WTC11 (cell line): Measurements from ENCODE around the gene PNMA8A.

Experiments used
- AFF4 ChIP-seq: sonication (generic); formaldehyde crosslinking; IDR thresholded peaks from 2 replicates; pipeline ENCODE4 v1.8.1; 2023; ENCODE audit warnings: mild to moderate bottlenecking, missing genetic modification reagents, borderline replicate concordance
- AR ChIP-seq: fragments of 250-450 bp; sonication (Bioruptor Pico); IDR thresholded peaks from 2 replicates; pipeline ENCODE4 v1.9.0; 2021; ENCODE audit warnings: mild to moderate bottlenecking
- CTCF ChIP-seq: fragments of 200-600 bp; IDR thresholded peaks from 2 replicates; pipeline ENCODE4 v1.8.0; 2022; ENCODE audit warnings: antibody characterized with exemption
- IRF1 ChIP-seq: sonication (generic); formaldehyde crosslinking; IDR thresholded peaks from 2 replicates; pipeline ENCODE4 v1.8.0; 2023; ENCODE audit warnings: missing genetic modification reagents
- KAT7 ChIP-seq: sonication (generic); formaldehyde crosslinking; IDR thresholded peaks from 2 replicates; pipeline ENCODE4 v1.8.1; 2023; ENCODE audit warnings: missing genetic modification reagents, mild to moderate bottlenecking, borderline replicate concordance
- MAX ChIP-seq: sonication (generic); formaldehyde crosslinking; IDR thresholded peaks from 2 replicates; pipeline ENCODE4 v1.8.0; 2022; ENCODE audit warnings: mild to moderate bottlenecking, missing genetic modification reagents
- NFYB ChIP-seq: sonication (generic); formaldehyde crosslinking; conservative IDR thresholded peaks from 2 replicates; pipeline ENCODE4 v1.8.0; 2022; ENCODE audit warnings: low read depth, missing genetic modification reagents
- SP1 ChIP-seq: sonication (generic); formaldehyde crosslinking; conservative IDR thresholded peaks from 2 replicates; pipeline ENCODE4 v1.8.1; 2022; ENCODE audit warnings: missing genetic modification reagents
- TEAD4 ChIP-seq: sonication (generic); formaldehyde crosslinking; IDR thresholded peaks from 2 replicates; pipeline ENCODE4 v1.8.0; 2022; ENCODE audit warnings: mild to moderate bottlenecking, missing genetic modification reagents
- ZNF512 ChIP-seq: sonication (generic); formaldehyde crosslinking; IDR thresholded peaks from 2 replicates; pipeline ENCODE4 v1.8.1; 2022; ENCODE audit warnings: missing genetic modification reagents, borderline replicate concordance

- no peak for TF ChIP-seq ZNF512 (CRISPR knock-in tag)
- TF ChIP-seq SP1 (CRISPR knock-in tag) = no peak
- no peak for TF ChIP-seq CTCF
- no peak for TF ChIP-seq KAT7 (CRISPR knock-in tag)
- no peak for TF ChIP-seq TEAD4
- TF ChIP-seq AFF4 (CRISPR knock-in tag) = no peak
- no peak for TF ChIP-seq NFYB (CRISPR knock-in tag)
- TF ChIP-seq AR (CRISPR knock-in tag) = no peak
- TF ChIP-seq IRF1 (CRISPR knock-in tag) = no peak
- no peak for TF ChIP-seq MAX (CRISPR knock-in tag)
Observed at GRCh38 chr19:46469541-46470185, 1.7 kb downstream of the PNMA8A start.
